ENCODE data around the gene HACD2. TPM values are rescaled to one million over a fixed set of nuclear protein-coding genes. Genes with fewer than 3 reads are reported as not detected.
"Not testable (repeated sequence)": the region's sequence is repeated elsewhere in the genome, so short reads cannot be mapped to it uniquely, and the experiment has no call there.

The HACD2 gene
- total RNA-seq, 4 donors from 2014 or later = 11.9 to 70.5 (median 48.2) TPM

DNA sequence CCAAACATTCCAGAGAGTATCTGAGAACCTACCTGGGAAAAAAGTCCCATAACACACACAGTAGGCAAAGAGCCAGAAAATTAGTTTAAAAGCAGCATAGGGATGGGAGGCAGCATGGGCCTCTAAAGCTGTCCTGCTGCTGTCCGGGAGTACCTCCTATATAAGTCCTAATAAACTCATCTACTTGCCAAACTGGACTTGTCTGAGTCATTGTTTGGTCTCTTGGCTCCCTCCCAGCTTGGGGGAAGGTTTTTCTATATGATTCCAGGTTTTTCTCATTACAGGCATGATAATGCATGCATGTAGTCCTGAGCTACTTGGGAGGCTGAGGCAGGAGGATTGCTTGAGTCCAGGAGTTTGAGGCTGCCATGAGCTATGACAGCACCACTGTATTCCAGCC, 17.5 kb upstream of the HACD2 start:
- 43% methylated on average over 1 of the region's 1 CpG; no CpG with 5 or more reads in 1 of the 2 donors for WGBS, 2 donors (ENCODE audit: low coverage in 1 of 2)
- H3K27ac ChIP-seq = no peak overlapping the region
- DNase-seq = no peak
- no peak overlapping the region for H3K4me3 ChIP-seq
- peaks cover 5 to 11% (median 8%) of the 10 kb centered on the region in 4 donors for H3K4me1 ChIP-seq
- in situ Hi-C loops (cut with MboI; ENCODE audit: low pct_ligation_motif_present in 1 of 4, low pct_unique_long_range_greater_than_20kb in 1 of 4, low sequenced_read_pairs in 3 of 4) = no loop called here
- intact Hi-C loops (cut with DNase I; ENCODE audit: low total_unique reads) = no loop called here
- H3K9me3 ChIP-seq = no peaks in the 10 kb centered on the region
- H3K27me3 ChIP-seq = no peaks in the 10 kb centered on the region
- no peak for TF ChIP-seq EP300 (IDR thresholded peaks at IDR 0.05; ENCODE audit: low read depth)
- TF ChIP-seq, protein P1, sequence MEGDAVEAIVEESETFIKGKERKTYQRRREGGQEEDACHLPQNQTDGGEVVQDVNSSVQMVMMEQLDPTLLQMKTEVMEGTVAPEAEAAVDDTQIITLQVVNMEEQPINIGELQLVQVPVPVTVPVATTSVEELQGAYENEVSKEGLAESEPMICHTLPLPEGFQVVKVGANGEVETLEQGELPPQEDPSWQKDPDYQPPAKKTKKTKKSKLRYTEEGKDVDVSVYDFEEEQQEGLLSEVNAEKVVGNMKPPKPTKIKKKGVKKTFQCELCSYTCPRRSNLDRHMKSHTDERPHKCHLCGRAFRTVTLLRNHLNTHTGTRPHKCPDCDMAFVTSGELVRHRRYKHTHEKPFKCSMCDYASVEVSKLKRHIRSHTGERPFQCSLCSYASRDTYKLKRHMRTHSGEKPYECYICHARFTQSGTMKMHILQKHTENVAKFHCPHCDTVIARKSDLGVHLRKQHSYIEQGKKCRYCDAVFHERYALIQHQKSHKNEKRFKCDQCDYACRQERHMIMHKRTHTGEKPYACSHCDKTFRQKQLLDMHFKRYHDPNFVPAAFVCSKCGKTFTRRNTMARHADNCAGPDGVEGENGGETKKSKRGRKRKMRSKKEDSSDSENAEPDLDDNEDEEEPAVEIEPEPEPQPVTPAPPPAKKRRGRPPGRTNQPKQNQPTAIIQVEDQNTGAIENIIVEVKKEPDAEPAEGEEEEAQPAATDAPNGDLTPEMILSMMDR (IDR thresholded peaks at IDR 0.05) = no peak
- no peak for TF ChIP-seq POLR2AphosphoS5 (IDR thresholded peaks at IDR 0.05)
- no peaks in the 10 kb centered on the region for H3K36me3 ChIP-seq

DNA sequence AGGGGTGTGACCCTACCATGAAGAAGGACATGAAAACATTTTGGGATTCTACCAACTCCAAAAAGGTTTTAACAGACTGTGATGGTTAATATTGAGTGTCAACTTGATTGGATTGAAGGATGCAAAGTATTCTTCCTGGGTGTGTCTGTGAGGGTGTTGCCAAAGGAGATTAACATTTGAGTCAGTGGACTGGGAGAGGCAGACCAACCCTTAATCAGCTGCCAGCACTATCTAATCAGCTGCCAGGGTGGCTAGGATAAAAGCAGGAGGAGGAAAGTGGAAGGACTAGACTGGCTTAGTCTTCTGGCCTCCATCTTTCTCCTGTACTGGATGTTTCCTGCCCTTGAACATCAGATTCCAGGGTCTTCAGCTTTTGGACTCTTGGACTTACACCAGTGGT, 16.0 kb upstream of the HACD2 start:
- not testable (repeated sequence) for DNase-seq

DNA sequence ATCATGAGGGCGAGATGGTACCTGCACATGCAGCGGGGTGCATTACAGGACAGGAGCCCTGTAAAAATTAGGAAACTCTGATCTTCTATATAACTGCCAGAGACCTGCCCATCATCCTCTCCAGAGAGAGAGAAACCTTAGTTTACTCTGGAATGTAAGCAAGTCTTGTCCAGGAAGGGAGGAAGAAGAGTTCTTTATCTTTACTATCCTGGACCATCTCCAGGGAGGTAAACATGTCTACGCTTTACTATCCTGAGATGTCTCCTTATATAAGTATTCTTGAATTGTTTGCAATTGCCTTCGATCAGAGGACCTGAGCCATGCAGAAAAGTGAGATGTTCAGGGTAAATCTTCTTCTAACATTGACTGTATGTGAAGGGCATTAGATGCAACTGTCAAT, 12.7 kb upstream of the HACD2 start:
- Histone ChIP-seq H3K4me1 (peaks cover 4 to 11% (median 8%) of the 10 kb centered on the region in 4 donors), H3K36me3 (no peaks in the 10 kb centered on the region), H3K27ac (no peak overlapping the region), H3K9me3 (no peaks in the 10 kb centered on the region), H3K27me3 (no peaks in the 10 kb centered on the region), H3K4me3 (no peak overlapping the region)
- in situ Hi-C loops (cut with MboI; ENCODE audit: low pct_ligation_motif_present in 1 of 4, low pct_unique_long_range_greater_than_20kb in 1 of 4, low sequenced_read_pairs in 3 of 4) (no loop called here), intact Hi-C loops (cut with DNase I; ENCODE audit: low total_unique reads) (no loop called here)
- TF ChIP-seq POLR2A (IDR thresholded peaks at IDR 0.05) = no peak
- TF ChIP-seq, protein P1 (IDR thresholded peaks at IDR 0.05) = no peak
- no peak for TF ChIP-seq POLR2AphosphoS5 (IDR thresholded peaks at IDR 0.05)
- no peak for TF ChIP-seq EP300 (IDR thresholded peaks at IDR 0.05; ENCODE audit: low read depth)
- whole genome bisulfite sequencing, 2 donors (ENCODE audit: low coverage in 1 of 2) = 71 to 75% methylated on average over 2 to 4 of the region's 4 CpGs
- DNase-seq = no peak

More for the DNA sequence above, 16.0 kb upstream of the HACD2 start:
- in situ Hi-C loops (cut with MboI; ENCODE audit: low pct_ligation_motif_present in 1 of 4, low pct_unique_long_range_greater_than_20kb in 1 of 4, low sequenced_read_pairs in 3 of 4); H3K36me3 ChIP-seq; H3K4me3 ChIP-seq; H3K27me3 ChIP-seq; H3K27ac ChIP-seq; intact Hi-C loops (cut with DNase I; ENCODE audit: low total_unique reads); H3K9me3 ChIP-seq: not testable (repeated sequence)
- H3K4me1 ChIP-seq = peaks cover 5 to 11% (median 8%) of the 10 kb centered on the region in 4 donors

DNA sequence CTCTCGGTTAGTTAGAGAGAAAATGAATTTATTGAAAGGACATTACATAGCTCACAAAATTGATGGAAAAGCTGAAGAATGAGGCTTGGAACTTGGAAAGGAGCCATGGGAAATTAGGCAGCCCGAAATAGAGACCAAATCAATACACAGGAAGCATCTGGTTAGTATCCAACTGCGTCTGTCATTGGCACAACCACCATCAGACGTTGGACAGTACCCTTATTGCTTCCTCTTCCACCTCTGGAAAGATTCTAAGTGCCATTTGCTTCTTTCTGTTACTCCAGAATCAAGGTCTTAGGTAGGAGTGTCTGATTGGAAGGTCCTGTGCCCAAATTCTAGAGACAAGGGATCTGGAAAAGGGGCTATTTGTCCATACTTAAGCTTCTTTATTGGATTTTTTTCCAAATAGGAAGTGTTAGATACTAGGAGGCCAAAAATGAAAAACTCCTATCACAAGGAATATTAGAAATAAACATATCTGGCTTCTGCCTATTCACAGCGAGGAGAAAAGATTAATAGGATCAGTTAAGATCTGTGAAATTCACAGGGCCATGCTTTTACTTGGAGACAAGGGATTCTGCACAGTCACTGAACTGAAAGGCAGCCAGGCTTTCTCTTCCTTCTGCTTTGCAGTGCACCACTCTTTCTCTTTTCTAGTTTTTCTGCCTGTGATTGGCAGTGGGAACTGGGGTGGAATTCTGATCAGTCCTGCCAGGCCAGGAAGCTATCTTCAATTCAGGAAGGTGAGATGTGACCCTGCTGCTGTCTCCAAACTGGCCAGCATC, 10.7 kb upstream of the HACD2 start:
- 77 to 78% methylated on average over 5 of the region's 5 CpGs for WGBS, 2 donors (ENCODE audit: low coverage in 1 of 2)
- H3K4me3 ChIP-seq = no peak overlapping the region
- intact Hi-C loops (cut with DNase I; ENCODE audit: low total_unique reads) = no loop called here
- in situ Hi-C loops (cut with MboI; ENCODE audit: low pct_ligation_motif_present in 1 of 4, low pct_unique_long_range_greater_than_20kb in 1 of 4, low sequenced_read_pairs in 3 of 4) = no loop called here
- peaks cover 0 to 4% (median 0%) of the 10 kb centered on the region in 4 donors for H3K36me3 ChIP-seq
- TF ChIP-seq, protein P1 (IDR thresholded peaks at IDR 0.05) = no peak
- TF ChIP-seq POLR2A (IDR thresholded peaks at IDR 0.05) (no peak), EP300 (IDR thresholded peaks at IDR 0.05; ENCODE audit: low read depth) (no peak), POLR2AphosphoS5 (IDR thresholded peaks at IDR 0.05) (no peak)
- DNase-seq = no peak
- H3K9me3 ChIP-seq = peaks cover 6 to 9% of the 10 kb centered on the region in 2 donors
- no peaks in the 10 kb centered on the region for H3K27me3 ChIP-seq
- H3K27ac ChIP-seq = no peak overlapping the region
- no peaks in the 10 kb centered on the region for H3K4me1 ChIP-seq
